DMS153 treated with DMSO at 0.1 percent for 48 hours (cell line): Measurements from ENCODE around the gene ERLIN1.
A peak's percentile ranks its signal among the peaks of the same experiment; 100 is the strongest.

Experiments
- DNase-seq: peaks from one replicate; lab custom pipeline; 2025; ENCODE audit not compliant: unreplicated experiment; lab: John Stamatoyannopoulos, UW

ERLIN1 gene

DNA sequence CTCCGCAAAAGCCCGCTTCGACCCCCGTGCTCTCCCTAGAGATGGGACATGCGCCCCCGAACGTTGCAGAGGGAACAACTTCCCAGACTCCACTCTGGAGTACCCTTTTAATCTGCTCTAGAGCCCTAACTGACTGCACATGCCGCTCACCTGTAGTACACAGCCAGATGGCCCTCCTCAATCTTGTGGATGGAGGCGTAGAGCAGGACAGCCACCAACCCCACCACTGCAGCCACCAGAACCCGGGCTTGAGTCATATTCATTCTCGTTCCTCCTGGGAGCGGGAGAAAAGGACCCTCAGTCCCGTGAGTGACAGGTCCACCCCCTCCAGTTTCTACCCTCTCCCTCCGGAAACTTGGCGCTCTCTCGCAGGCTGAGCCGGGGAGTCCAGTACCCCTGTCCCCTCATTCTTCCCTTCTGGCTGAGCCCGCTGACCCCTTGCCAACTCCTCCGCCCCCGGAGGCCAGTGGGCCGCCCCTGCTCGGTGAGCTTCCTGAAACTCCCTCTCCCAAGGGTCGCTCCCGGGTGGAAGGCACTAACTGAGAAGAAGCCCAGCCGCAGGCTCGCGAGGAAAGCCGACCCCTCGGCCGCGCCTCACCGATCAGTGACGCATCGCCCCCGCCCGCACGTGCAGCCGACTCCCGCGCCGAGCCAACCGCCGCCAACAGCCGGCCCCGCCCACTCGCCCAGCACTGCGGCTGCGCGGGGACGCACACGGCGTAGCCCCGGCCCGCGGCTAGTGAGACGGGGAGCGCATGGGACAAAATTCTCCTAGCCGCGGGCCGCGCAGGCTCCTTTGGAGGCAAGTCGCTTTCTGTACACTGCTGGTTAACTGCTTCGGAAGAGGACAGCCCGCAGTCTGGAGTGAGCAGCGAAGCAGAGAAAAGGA lies at the start of gene ERLIN1:
TSS of gene ERLIN1 (minus strand) at position 666 of the 889 bp plus-strand sequence. CDS start at position 263, 403 bp downstream.
- DNase-seq = peak; percentile 87

DNA sequence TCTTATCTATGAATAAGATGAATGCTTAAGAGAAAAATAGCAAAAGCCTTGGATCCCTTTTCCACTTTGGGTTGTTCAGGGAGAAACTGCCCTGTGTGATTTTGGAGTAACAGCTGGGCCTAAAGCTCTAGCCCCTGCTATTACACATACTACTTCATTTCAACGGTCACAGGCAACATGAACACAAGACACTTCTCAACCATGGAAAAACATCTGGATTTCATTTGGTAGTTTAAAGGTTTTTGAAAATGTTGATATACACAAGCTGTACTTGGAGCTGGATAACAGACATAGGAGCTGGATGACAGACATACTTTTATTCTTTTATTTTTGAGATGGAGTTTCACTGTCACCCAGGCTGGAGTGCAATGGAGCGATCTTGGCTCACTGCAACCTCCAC lies 46.3 kb upstream of the ERLIN1 start:
- no peak for DNase-seq

DNA sequence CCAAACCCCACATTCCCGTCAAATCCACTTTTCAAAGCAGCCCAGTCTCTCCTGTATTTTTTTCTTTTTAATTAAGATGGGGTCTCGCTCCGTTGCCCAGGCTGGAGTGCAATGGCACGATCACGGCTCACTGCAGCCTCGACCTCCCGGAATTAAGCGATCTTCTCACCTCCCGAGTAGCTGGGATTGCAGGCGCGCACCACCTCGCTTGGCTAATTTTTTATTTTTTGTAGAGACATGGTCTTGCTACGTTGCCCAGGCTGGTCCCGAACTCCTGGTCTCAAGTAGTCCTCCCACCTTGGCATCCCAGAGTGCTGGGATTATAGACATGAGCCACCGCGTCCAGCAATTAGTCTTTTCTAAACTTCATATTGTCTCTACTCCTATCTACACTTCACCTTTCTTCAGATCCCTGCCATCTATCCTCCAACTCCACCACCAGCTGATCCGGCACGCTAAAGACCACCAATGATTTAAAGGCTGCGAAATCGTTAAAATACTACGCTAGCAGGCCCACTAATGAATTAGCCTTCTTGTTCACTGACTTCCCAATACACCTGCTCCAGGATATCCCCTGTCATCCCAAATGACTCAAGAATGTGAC lies 44.1 kb upstream of the ERLIN1 start:
- DNase-seq = no peak

DNA sequence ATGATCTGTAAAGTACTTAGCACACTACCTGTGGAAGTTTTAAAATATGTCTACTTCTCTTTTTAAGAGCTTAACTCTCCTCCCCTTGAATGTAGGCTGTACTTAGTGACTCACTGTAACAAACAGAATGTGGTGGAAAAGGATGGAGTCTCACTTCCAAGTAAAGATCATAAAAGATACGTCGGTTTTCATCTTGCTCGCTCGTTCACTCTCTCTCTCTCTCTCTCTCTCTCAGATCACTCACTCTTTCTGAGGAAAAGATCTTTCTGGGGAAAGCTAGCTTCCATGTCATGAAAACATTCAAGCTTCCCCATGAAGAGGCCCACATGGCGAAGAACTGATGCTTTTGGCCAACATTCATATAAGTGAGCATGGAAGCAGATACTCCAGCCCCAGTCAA lies 38.0 kb upstream of the ERLIN1 start:
- DNase-seq = no peak

DNA sequence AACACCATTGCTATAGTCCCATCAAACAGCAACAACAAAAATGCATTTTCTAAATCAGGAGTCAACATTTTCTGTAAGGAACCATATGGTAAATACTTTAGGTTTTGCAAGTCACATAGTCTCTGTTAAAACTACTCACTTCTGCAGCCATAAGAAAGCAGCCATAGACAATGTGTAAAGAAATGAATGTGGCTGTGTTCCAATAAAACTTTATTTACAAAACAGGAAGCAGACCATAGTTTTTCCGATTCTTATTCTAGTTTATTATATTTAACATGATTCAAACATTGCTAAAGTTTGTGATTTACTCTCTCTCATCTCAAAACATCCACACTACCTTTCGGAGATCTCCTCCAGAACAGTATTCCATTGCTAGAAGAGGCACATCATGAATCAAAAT lies 36.7 kb upstream of the ERLIN1 start:
- no peak for DNase-seq

DNA sequence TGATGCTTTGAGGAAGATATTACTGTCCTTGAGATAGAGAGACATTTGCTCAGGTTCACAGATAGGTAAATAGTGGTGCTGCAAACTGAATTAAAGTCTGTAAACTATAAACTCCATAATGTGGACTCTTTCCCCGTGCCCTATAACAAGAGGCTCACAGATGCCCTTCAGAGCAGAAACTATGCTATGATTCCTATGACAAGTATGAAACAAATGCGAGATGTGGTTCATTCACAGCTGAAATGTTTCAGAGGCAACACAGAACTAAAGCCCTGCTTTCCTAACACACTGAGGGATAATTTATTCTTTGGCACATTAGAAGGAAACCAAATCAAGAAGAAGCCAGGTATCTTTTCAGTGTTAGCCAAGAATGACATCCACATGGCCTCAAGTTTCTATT lies 30.2 kb upstream of the ERLIN1 start:
- no peak for DNase-seq

DNA sequence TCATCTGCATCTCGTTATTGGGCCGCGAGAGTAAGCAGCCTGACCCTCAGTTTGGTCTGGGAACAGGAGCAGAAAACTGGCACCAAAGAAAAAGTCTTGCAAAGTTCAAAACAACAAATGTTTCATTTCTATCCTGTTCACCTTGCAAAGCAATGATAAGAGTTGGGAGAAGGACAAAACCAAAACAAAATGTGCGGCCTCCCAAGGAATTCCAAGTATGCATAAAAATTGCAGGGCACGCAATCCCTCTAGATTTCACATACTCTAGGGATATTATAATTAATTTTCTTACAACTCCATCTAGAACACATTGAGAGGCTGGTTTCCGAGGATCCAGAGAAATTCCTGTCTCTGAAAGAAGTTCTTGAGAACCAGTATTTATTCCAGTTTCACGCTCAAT lies 23.5 kb upstream of the ERLIN1 start:
- no peak for DNase-seq

DNA sequence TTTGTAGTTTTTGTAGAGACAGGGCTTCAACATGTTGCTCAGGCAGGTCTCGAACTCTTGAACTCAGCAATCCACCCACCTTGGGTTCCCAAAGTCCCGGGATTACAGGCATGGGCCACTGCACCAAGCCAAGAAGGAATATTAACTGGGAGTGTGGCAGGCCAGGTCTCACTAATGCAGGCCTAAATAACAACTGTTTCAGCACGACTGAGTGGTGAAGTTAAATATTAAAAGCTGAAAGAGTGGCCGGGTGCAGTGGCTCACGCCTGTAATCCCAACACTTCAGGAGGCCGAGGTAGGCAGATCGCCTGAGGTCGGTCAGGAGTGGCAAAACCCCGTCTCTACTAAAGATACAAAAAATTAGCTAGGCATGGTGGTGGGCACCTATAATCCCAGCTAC lies 22.4 kb upstream of the ERLIN1 start:
- DNase-seq = no peak

DNA sequence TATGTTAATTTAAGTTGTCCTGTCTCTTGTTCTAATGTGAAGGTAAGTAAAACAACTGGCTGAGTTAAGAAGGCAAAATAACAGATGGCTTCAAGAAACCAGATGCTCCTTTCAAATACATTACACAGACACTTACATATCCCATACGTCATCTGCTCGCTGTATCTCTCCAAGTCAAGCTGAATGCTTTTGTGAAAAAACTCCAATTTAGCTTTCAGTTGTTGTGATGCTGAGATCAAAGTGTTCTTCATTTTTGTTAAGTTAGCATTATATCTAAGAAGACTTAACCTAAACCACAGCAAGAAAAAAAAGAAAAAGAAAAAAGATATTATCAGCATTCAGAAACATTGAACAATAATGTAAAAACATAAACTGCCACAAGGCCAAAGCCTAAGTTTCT lies 18.5 kb upstream of the ERLIN1 start:
- no peak for DNase-seq

DNA sequence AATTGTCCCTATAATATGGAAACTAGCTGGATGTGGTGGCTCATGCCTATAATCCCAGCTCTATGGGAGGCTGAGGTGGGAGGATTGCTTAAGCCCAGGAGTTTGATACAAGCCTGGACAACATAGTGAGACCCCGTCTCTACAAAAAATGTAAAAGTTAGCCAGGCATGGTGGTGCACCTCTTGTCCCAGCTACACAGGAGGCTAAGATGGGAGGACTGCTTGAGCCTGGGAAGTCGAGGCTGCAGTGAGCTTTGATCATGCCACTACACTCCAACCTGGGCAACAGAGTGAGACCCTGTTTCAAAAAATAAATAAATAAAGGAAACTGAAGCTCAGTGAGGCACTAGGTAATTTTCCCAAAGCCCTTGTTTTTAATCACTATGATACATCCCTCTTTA lies 15.7 kb upstream of the ERLIN1 start:
- DNase-seq = no peak

DNA sequence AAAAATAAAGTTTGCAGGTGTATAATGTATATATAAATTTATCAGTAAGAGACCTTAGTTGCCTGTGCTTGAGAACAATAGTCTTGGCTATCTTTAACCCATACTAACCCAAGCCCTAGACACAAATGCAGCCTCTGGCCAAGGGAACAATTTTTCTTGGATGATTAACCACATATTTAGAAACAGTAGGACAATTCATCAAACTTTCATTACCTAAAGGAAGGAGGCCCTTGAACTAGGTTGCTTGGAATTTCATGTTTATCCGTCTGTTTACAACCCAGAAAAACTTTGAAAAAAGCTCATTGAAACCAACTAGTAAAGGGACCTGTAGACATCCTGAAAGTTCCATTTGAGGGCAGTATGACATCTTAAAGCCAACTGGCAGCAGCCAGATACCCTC lies 8.9 kb upstream of the ERLIN1 start:
- DNase-seq = no peak

DNA sequence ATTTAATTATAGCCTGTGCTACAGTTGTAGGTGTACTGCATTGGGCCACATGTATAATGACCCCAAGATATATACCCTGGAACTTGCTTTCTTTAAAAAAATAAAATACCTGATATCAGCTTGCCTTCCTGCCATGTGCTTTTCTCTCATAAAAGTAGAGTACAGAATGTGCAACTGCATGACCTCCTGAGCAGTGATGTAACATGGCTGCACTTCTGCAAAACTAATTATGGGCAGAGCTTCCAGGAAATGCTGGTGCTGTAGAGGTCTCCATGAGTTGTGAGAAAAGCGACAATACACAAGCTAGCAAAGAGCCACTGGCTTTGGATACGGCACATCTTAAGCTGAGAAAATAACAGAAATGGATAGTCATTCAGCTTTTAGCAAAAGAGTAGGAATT lies 6.5 kb upstream of the ERLIN1 start:
- DNase-seq = no peak

DNA sequence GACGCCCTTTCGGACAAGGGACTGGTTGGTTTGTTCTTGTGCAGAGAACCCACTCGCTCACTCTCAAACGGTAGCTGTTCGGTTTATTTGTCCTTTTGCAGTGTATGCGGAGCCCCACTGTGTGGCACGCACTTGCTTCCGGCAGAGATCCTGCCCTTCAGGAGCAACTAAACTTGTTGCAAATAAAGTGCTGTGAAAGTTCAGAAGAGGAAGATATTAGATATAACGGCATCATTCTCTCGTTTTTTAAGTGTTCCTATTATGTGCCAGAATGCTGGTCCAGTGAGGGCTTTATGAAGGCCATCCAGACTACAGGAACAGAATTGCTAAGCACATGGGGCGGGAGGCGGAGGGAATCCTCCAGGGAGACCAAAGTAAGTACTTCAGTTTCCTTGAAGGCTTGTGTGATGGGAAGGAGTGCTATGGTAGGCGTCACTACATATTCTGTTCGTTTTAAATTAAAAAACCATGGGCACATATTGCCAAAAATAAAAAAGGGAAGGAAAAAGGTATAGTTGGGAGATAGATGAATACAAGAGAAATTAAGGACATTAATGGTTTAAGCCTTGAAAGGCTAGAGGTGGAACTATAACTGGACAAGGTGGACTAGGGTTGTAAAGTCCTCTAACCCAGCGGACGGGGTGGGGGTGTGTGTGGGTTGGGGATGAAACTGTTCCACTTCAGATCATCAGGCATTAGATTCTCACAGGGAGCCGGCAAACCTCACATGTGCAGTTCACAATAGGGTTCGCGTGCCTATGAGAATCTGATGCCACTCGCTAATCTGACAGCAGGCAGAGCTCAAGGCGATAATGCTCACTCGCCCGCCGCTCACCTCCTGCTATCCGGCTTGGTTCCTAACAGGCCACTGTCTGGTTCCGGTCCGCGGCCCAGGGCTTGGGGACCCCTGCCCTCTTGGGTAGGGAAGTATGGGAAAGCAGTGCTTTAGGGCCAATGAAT lies 704 bp upstream of the ERLIN1 start:
- DNase-seq = peak; percentile 53

DNA sequence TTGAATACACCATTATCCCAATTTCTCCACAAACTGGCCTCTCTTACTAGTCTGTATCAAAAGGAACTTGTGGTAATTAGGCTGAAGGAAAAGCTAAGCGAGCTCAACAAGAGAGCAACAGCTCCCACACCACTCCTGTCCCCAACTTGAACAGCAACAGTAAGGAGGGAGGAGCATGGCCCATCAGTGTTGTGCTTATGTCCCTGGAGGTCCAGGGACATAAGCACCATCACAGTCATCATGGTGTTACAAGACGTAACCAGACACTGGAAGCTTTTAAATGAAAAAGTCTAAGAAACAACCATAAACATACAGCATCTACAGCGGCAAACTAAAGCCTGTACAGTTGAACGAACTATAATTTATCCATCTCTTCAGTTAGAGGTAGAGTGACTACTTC lies 989 bp downstream of the ERLIN1 start:
- DNase-seq = no peak

DNA sequence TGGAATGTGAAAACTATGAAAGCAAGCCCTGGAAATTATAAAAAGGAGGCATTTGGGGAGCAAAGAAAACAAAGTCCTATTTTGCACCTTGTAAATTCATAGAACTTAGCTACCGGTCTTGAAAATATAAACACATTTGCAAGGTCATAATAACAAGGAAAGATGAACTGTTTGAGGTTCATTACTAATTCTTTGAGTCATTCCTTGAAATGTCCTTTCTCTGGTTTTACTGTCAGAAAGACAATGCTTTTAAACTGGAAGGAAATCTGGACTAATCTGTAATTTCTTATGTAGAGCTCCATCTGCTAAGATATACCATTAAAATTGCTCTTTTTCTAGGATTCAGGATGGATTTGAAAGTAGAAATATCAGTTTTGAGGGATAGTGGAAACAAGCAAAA lies 1.4 kb downstream of the ERLIN1 start:
- no peak for DNase-seq

DNA sequence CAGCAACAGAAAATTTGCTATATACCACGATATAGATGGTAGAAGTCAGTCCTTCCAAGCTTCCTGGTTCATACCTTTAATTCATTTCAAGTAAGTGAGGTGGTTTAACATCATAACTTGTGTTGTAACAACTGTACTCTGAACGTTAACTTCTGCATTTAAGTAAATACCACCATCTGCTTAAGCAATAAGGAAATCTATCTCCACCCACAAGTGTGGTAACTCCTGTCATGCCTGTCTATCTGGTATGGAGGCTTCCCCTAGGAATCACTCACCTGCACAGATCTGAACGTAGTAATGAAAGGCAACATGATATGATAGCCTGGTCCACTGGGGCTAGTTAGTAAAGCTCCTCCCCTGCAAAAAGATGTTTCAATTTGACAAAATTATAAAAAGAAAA lies 2.3 kb downstream of the ERLIN1 start:
- no peak for DNase-seq

DNA sequence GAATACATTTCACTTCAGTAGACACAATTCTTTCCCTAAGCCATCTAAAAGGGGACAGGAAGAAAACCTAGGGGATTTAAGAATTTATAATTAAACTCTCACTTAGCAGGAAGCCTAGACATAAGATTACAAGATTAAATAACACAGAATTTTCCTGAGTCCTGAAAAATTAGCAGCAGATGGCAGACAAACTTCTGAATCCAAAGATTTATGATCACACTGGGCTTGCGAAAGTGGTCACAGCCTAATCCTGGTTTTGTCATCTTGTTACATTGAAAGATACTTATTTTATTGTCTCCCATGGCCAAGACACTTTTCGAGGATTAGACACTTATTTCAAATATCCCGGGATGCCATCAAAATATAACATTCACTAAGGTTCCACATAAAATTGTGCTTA lies 2.9 kb downstream of the ERLIN1 start:
- no peak for DNase-seq

DNA sequence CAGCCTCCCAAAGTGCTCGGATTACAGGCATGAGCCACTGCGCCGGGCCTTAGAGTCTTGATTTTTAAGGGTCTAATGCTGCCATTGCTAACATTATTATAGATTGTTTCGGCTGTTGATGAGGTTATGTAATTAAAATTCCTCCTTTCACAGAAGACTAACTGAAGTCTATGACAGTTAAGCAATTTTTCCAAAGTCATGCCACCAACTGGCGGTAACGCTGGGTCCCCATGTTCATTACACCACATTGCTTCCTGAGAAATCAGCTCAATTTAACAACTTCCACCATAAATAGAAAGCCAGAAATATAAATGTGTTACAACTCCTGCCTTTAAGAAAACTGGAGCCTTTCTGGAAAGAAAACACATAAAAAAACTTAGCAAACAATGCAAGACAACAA lies 3.5 kb downstream of the ERLIN1 start:
- DNase-seq = no peak

DNA sequence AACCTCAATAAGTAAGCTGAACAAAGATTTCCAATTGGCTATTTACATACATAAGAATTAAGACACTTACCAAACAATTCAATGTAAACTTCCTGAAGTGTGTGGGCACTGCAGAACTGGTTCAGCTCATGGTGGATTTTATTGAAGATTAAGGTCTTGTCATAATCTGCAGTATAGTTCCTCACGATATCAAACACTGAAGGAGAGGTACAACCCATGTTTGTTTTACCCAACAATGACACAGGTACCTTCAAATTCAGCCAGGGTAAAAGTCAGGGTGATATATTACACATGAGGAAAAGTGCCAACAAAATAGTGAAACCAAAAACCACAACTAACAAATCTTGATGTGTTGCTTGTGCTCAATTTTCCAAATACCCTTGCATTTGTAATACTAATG lies 10.0 kb downstream of the ERLIN1 start:
- DNase-seq = no peak

DNA sequence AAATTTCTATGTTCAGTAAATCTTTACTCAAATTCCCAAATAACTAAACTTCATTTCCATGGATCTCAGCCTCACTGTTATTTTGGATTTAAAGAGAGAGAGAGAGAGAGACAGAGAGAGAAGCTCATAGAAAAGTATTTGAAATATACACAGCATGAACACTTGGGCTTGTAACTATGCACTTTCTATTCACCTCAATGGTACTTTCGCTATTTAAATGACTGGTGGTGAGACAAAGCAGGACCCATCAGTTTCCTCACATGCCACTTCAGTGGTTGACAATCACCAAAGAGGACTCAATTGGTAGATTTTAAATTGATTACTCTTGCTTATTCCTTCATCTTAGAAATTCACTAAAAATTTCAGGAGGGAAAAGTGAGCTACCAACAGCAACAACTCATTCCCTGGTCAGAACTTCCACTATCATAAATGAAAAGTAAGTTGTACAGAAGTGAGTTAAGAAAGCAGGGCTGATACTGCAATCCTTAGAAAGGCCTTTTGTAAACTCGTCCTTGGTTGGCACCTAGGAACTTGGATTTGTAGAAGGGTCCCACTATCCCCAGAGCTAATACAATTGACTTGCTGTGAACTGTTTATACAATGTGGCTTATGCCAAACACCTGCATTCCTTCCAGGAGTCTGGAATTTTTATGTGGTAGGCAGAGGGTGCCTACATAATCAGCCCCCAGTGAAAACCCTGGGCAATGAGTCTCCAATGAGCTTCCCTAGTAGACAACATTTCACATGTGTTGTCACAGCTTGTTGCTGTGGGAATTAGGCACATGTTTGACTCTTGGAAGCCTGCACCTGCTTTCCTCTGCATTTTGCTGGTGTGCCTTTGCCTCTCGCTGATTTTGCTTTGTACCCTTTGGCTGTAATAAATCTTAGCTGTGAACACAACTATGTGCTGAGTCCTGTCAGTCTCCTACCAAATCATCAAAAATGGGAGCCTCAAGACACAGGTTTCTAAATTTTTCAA lies 10.8 kb downstream of the ERLIN1 start:
- no peak for DNase-seq
